Head of caudate nucleus (tissue), 42 donors: ENCODE measurements around the gene DIAPH1.

Experiments
- DNase-seq, 42 donors: peaks; one replicate each; pipeline versions ENCODE4 v3.0.0 to v3.0.0-alpha.2; 2020 to 2021; ENCODE audit warnings: mixed read lengths in 7 of 42
- intact Hi-C: fragments of 100-400 bp; cut with DNase I; formaldehyde crosslinking; loops from one replicate; pipeline ENCODE4 v1.15.0; 2022

The DIAPH1 gene

DNA sequence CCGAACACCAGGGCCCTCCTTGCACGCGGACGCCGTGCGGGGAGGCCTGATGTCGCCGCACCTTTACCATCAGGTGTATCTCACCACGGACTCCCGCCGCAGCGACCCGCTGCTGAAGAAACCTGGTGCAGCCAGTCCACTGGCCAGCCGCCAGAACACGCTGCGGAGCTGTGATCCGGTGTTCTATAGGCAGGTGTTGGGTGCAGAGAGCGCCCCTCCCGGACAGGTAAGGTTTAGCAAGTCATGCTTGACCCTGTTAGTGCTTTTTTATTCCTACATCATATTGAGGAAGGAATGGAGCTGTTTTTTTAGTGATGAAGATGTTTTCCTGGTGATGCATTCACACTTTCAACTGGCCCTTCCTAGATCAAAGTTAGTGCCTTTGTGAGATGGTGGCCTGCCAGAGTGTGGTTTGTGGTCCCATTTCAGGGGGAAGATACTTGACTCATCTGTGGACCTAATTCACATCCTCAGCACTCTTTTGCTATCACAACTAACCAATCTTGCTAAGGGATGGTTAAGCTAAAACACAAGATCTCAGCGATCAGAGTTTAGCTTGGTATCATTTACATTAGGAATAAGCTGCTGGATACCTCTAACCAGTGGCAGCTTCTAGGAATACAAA is 140.4 kb downstream of the DIAPH1 start:
- intact Hi-C loops, result loop anchor here (5.0 kb wide), 1 partner anchor 34 kb away; no protein-coding TSS in a partner anchor
- no peak for DNase-seq

DNA sequence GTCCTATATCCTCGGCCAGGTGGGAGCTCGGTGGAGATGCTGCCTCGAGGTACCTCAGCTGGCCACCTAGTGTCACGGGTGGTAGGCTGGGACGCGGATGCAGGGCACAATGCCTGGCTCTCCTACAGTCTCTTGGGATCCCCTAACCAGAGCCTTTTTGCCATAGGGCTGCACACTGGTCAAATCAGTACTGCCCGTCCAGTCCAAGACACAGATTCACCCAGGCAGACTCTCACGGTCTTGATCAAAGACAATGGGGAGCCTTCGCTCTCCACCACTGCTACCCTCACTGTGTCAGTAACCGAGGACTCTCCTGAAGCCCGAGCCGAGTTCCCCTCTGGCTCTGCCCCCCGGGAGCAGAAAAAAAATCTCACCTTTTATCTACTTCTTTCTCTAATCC is 141.0 kb downstream of the DIAPH1 start:
- intact Hi-C loops, result loop anchor here (5.0 kb wide), 1 partner anchor 34 kb away; no protein-coding TSS in a partner anchor
- DNase-seq, result no peak

GRCh38 chr5:141477044-141477575 is 141.7 kb downstream of the DIAPH1 start:
- no peak for DNase-seq
- intact Hi-C loops, result loop anchor here (5.0 kb wide), 1 partner anchor 35 kb away; no protein-coding TSS in a partner anchor

GRCh38 chr5:141476132-141476911 is 142.5 kb downstream of the DIAPH1 start:
- intact Hi-C loops, result loop anchor here (5.0 kb wide), 1 partner anchor 36 kb away; no protein-coding TSS in a partner anchor

GRCh38 chr5:141475625-141476131 is 143.1 kb downstream of the DIAPH1 start, which contains the start of gene PCDHGC3:
TSS of gene PCDHGC3 (plus strand) at chr5:141475966. CDS start at chr5:141476117, 151 bp downstream.
- intact Hi-C loops, result loop anchor here (5.0 kb wide), 1 partner anchor 37 kb away; no protein-coding TSS in a partner anchor
- DNase-seq, result peak; percentile 73 to 96 (median 89)

More at GRCh38 chr5:141476132-141476911, 142.5 kb downstream of the DIAPH1 start:
- peak in 34 of 42 donors; percentile 45 to 79 (median 64) for DNase-seq

GRCh38 chr5:141465351-141465750 is 153.4 kb downstream of the DIAPH1 start:
- intact Hi-C loops, result no loop called here
- no peak for DNase-seq
